ENCODE measurements around the gene SRL. TPM values are rescaled to one million over a fixed set of nuclear protein-coding genes. Genes with fewer than 3 reads are reported as not detected.

Gene SRL
- total and polyA plus RNA-seq, 2 experiments from 2014 or later, result not detected

GRCh38 chr16:4241258-4241927, 487 bp downstream of the SRL start:
- WGBS, 2 experiments (ENCODE audit: low coverage in 1 of 2, low lambda C conversion rate in 2 of 2, missing lambda C conversion rate in 2 of 2), result 83 to 87% methylated on average over 17 of the region's 17 CpGs
- Histone ChIP-seq H3K9me2 (ENCODE audit: insufficient read depth) (no peaks in the 10 kb centered on the region), H3K36me3 (ENCODE audit: low read depth) (no peaks in the 10 kb centered on the region), H3K27ac (no peak overlapping the region), H3K79me2 (ENCODE audit: insufficient read depth) (no peaks in the 10 kb centered on the region), H4K20me1 (ENCODE audit: insufficient read depth) (no peaks in the 10 kb centered on the region), H3K9me3 (ENCODE audit: low read depth) (no peaks in the 10 kb centered on the region), H3F3A (ENCODE audit: insufficient read depth) (no peaks in the 10 kb centered on the region), H3K27me3 (replicated peaks; ENCODE audit: insufficient read depth) (no peaks in the 10 kb centered on the region), H3K4me3 (no peak overlapping the region), H2AFZ (no peak overlapping the region), H3K9ac (no peak overlapping the region), H3K4me1 (ENCODE audit: insufficient read depth) (no peaks in the 10 kb centered on the region), H3K4me2 (ENCODE audit: unreplicated experiment) (no peak overlapping the region)
- no peak for DNase-seq
- no peak for TF ChIP-seq EZH2 (IDR thresholded peaks at IDR 0.05; ENCODE audit: insufficient read depth, poor library complexity, severe bottlenecking)
- TF ChIP-seq EZH2phosphoT487 (IDR thresholded peaks at IDR 0.05; ENCODE audit: insufficient read depth, low read depth), result no peak
- in situ Hi-C loops (cut with MboI), result no loop called here

DNA sequence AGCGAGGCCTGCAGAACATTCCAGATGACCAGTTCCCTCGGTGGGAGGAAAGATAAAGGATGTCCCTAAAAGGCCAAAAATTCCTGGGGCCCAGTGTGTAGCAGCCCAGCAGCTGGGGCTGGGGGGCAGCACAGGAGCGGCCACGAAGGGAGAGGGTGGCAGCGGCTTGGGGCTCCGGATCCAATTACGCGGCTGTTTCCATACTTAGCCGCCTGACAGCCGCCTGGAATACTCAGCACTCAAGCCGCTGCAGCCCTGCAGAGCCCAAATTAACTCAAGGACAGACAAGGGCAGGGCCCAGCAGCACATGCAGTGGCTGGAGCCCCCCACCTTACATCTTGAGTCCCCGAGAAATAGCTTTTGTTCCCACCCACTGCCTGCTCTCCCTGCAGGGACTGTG, 1.3 kb downstream of the SRL start:
- DNase-seq, result no peak
- H3K27me3 ChIP-seq (replicated peaks; ENCODE audit: insufficient read depth), result no peaks in the 10 kb centered on the region

GRCh38 chr16:4239682-4240175, 2.2 kb downstream of the SRL start:
- WGBS, 2 experiments (ENCODE audit: low coverage in 1 of 2, low lambda C conversion rate in 2 of 2, missing lambda C conversion rate in 2 of 2), result 66 to 68% methylated on average over 19 of the region's 19 CpGs
- in situ Hi-C loops (cut with MboI), result no loop called here

More for the DNA sequence above, 1.3 kb downstream of the SRL start:
- Histone ChIP-seq H3K4me1 (ENCODE audit: insufficient read depth) (no peaks in the 10 kb centered on the region), H3K9me3 (ENCODE audit: low read depth) (no peaks in the 10 kb centered on the region), H3K36me3 (ENCODE audit: low read depth) (no peaks in the 10 kb centered on the region), H3K4me3 (no peak overlapping the region), H4K20me1 (ENCODE audit: insufficient read depth) (no peaks in the 10 kb centered on the region), H3K4me2 (ENCODE audit: unreplicated experiment) (no peak overlapping the region), H3K9ac (no peak overlapping the region), H2AFZ (no peak overlapping the region), H3K9me2 (ENCODE audit: insufficient read depth) (no peaks in the 10 kb centered on the region), H3K79me2 (ENCODE audit: insufficient read depth) (no peaks in the 10 kb centered on the region), H3K27ac (no peak overlapping the region), H3F3A (ENCODE audit: insufficient read depth) (no peaks in the 10 kb centered on the region)
- 88 to 91% methylated on average over 12 of the region's 12 CpGs for WGBS, 2 experiments (ENCODE audit: low coverage in 1 of 2, low lambda C conversion rate in 2 of 2, missing lambda C conversion rate in 2 of 2)
- TF ChIP-seq EZH2phosphoT487 (IDR thresholded peaks at IDR 0.05; ENCODE audit: insufficient read depth, low read depth) (no peak), EZH2 (IDR thresholded peaks at IDR 0.05; ENCODE audit: insufficient read depth, poor library complexity, severe bottlenecking) (no peak)
- in situ Hi-C loops (cut with MboI), result no loop called here

GRCh38 chr16:4239020-4239419, 2.9 kb downstream of the SRL start:
- in situ Hi-C loops (cut with MboI), result no loop called here
- no peak overlapping the region for H2AFZ ChIP-seq
- no peak overlapping the region for H3K27ac ChIP-seq
- H3K79me2 ChIP-seq (ENCODE audit: insufficient read depth), result no peaks in the 10 kb centered on the region
- no peak for DNase-seq
- 38 to 44% methylated on average over 1 to 5 of the region's 5 CpGs for WGBS, 2 experiments (ENCODE audit: low coverage in 1 of 2, low lambda C conversion rate in 2 of 2, missing lambda C conversion rate in 2 of 2)
- no peak overlapping the region for H3K9ac ChIP-seq
- H3F3A ChIP-seq (ENCODE audit: insufficient read depth), result no peaks in the 10 kb centered on the region
- H3K4me1 ChIP-seq (ENCODE audit: insufficient read depth), result peaks cover 9% of the 10 kb centered on the region; the same call in 1 of the 2 replicates
- no peak overlapping the region for H3K4me2 ChIP-seq (ENCODE audit: unreplicated experiment)
- H3K36me3 ChIP-seq (ENCODE audit: low read depth), result no peaks in the 10 kb centered on the region
- H3K4me3 ChIP-seq, result no peak overlapping the region
- H3K9me3 ChIP-seq (ENCODE audit: low read depth), result no peaks in the 10 kb centered on the region
- H3K9me2 ChIP-seq (ENCODE audit: insufficient read depth), result no peaks in the 10 kb centered on the region
- TF ChIP-seq EZH2phosphoT487 (IDR thresholded peaks at IDR 0.05; ENCODE audit: insufficient read depth, low read depth) (no peak), EZH2 (IDR thresholded peaks at IDR 0.05; ENCODE audit: insufficient read depth, poor library complexity, severe bottlenecking) (no peak)
- H4K20me1 ChIP-seq (ENCODE audit: insufficient read depth), result no peaks in the 10 kb centered on the region
- no peaks in the 10 kb centered on the region for H3K27me3 ChIP-seq (replicated peaks; ENCODE audit: insufficient read depth)

More at GRCh38 chr16:4239682-4240175, 2.2 kb downstream of the SRL start:
- TF ChIP-seq EZH2phosphoT487 (IDR thresholded peaks at IDR 0.05; ENCODE audit: insufficient read depth, low read depth) (no peak), EZH2 (IDR thresholded peaks at IDR 0.05; ENCODE audit: insufficient read depth, poor library complexity, severe bottlenecking) (no peak)
- Histone ChIP-seq H3K9ac (no peak overlapping the region), H4K20me1 (ENCODE audit: insufficient read depth) (no peaks in the 10 kb centered on the region), H3F3A (ENCODE audit: insufficient read depth) (no peaks in the 10 kb centered on the region), H3K4me2 (ENCODE audit: unreplicated experiment) (no peak overlapping the region), H3K27me3 (replicated peaks; ENCODE audit: insufficient read depth) (no peaks in the 10 kb centered on the region), H3K36me3 (ENCODE audit: low read depth) (no peaks in the 10 kb centered on the region), H3K9me3 (ENCODE audit: low read depth) (no peaks in the 10 kb centered on the region), H3K4me1 (ENCODE audit: insufficient read depth) (peaks cover 2% of the 10 kb centered on the region; the same call in 1 of the 2 replicates), H3K27ac (no peak overlapping the region), H3K9me2 (ENCODE audit: insufficient read depth) (no peaks in the 10 kb centered on the region), H3K79me2 (ENCODE audit: insufficient read depth) (no peaks in the 10 kb centered on the region), H2AFZ (no peak overlapping the region), H3K4me3 (no peak overlapping the region)
- no peak for DNase-seq

Data from GM23248 (cell line).